ENCODE results near the gene CXCL13.
"Not testable (repeated sequence)": the region's sequence is repeated elsewhere in the genome, so short reads cannot be mapped to it uniquely, and the experiment has no call there.

Gene CXCL13

GRCh38 chr4:77605210-77605902 is at the start of gene CXCL13:
TSS of gene CXCL13 (plus strand) at chr4:77605820. CDS start at chr4:77605866, 46 bp downstream.
- no peak for DNase-seq

GRCh38 chr4:77560170-77560569 is 45.5 kb upstream of the CXCL13 start:
- DNase-seq = no peak

- not testable (repeated sequence) for DNase-seq
Observed at GRCh38 chr4:77561720-77562119, 43.9 kb upstream of the CXCL13 start.

GRCh38 chr4:77564231-77564630 is 41.4 kb upstream of the CXCL13 start:
- DNase-seq = no peak

GRCh38 chr4:77566148-77566547 is 39.5 kb upstream of the CXCL13 start:
- DNase-seq = no peak

- no peak for DNase-seq
Observed at GRCh38 chr4:77567549-77567948, 38.1 kb upstream of the CXCL13 start.

- DNase-seq = not testable (repeated sequence)
Observed at GRCh38 chr4:77570508-77571214, 35.0 kb upstream of the CXCL13 start.

GRCh38 chr4:77576351-77576750 is 29.3 kb upstream of the CXCL13 start:
- no peak for DNase-seq

- DNase-seq = no peak
Observed at GRCh38 chr4:77578145-77578544, 27.5 kb upstream of the CXCL13 start.

- no peak for DNase-seq
Observed at GRCh38 chr4:77579406-77580076, 26.1 kb upstream of the CXCL13 start.

GRCh38 chr4:77581724-77582123 is 23.9 kb upstream of the CXCL13 start:
- DNase-seq = no peak

- no peak for DNase-seq
Observed at GRCh38 chr4:77582156-77582555, 23.5 kb upstream of the CXCL13 start.

GRCh38 chr4:77582711-77583110 is 22.9 kb upstream of the CXCL13 start:
- DNase-seq = no peak

GRCh38 chr4:77586951-77587383 is 18.7 kb upstream of the CXCL13 start:
- DNase-seq = peak; percentile 32

GRCh38 chr4:77590482-77590881 is 15.1 kb upstream of the CXCL13 start:
- DNase-seq = no peak

- no peak for DNase-seq
Observed at GRCh38 chr4:77591532-77591931, 14.1 kb upstream of the CXCL13 start.

- DNase-seq = no peak
Observed at GRCh38 chr4:77593101-77593500, 12.5 kb upstream of the CXCL13 start.

GRCh38 chr4:77593993-77594392 is 11.6 kb upstream of the CXCL13 start:
- DNase-seq = no peak

GRCh38 chr4:77595364-77595973 is 10.2 kb upstream of the CXCL13 start:
- DNase-seq = no peak

- no peak for DNase-seq
Observed at GRCh38 chr4:77599378-77599777, 6.2 kb upstream of the CXCL13 start.

- no peak for DNase-seq
Observed at GRCh38 chr4:77600521-77601451, 4.8 kb upstream of the CXCL13 start.

- DNase-seq = no peak
Observed at GRCh38 chr4:77601614-77602187, 3.9 kb upstream of the CXCL13 start.

All from CD4-positive, alpha-beta T cell treated with Interferon gamma for 1 hour (primary cell).